ENCODE data around the gene ZNF223.

The ZNF223 gene

DNA sequence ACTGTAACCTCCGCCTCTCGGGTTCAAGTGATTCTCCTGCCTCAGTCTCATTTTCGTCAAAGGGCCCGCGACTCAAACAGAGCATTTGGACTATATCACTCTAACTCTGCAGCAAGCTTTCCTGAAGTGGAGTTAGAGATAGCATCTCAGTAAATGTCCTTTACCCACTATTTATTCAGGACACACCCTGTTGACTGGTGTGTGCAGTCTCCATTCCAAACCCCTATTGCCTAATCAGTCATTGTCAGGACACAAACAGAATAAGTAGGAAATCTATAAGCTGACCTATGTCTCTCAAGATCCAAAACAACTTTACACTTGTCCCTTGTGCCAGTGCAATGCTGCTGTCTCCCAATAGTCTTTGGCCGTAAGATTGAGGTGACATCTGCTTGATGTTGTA is 25.2 kb upstream of the ZNF223 start:
- peaks cover 22% of the 10 kb centered on the region for H3K79me1 ChIP-seq (replicated peaks; ENCODE audit: low read length, poor library complexity, severe bottlenecking)
- H3K4ac ChIP-seq (ENCODE audit: low read depth in 1 of 2, low read length in 2 of 2), result no peak overlapping the region
- no peak overlapping the region for H2BK5ac ChIP-seq (ENCODE audit: low read depth, low read length, poor library complexity, severe bottlenecking)
- H3K4me2 ChIP-seq (ENCODE audit: low read length, poor library complexity, severe bottlenecking), result no peak overlapping the region
- H4K91ac ChIP-seq (ENCODE audit: low read length), result no peak overlapping the region
- H3K27me3 ChIP-seq (ENCODE audit: control insufficient read depth in 1 of 2, insufficient read depth in 1 of 2, low read length in 2 of 2), result no peaks in the 10 kb centered on the region
- no peak overlapping the region for H3K27ac ChIP-seq (ENCODE audit: low read length, poor library complexity, severe bottlenecking)
- H2BK15ac ChIP-seq (ENCODE audit: low read depth, poor library complexity, severe bottlenecking), result no peak overlapping the region
- H2BK120ac ChIP-seq (ENCODE audit: low read depth, low read length), result no peak overlapping the region
- H2BK12ac ChIP-seq (ENCODE audit: low read length in 2 of 2), result no peak overlapping the region
- no peak overlapping the region for H3K18ac ChIP-seq (ENCODE audit: low read depth in 1 of 2, low read length in 2 of 2)
- H3K9me3 ChIP-seq (ENCODE audit: control insufficient read depth, low read length), result peaks cover 40% of the 10 kb centered on the region
- H4K8ac ChIP-seq (ENCODE audit: low read length), result no peak overlapping the region
- H3K4me1 ChIP-seq (ENCODE audit: control insufficient read depth, insufficient read depth, low read depth, low read length), result peaks cover 1% of the 10 kb centered on the region
- no peak overlapping the region for H3K14ac ChIP-seq (ENCODE audit: low read length in 2 of 2)
- WGBS, result over 99% methylated on average over 6 of the region's 6 CpGs
- no peak overlapping the region for H2AK5ac ChIP-seq (ENCODE audit: low read length, severe bottlenecking)
- H3K23ac ChIP-seq (ENCODE audit: low read length in 2 of 2), result no peak overlapping the region
- no peak for DNase-seq
- no peak overlapping the region for H3K4me3 ChIP-seq (ENCODE audit: insufficient read depth in 1 of 2, low read depth in 1 of 2, low read length in 2 of 2)
- peaks cover 22 to 50% of the 10 kb centered on the region in 2 experiments for H3K36me3 ChIP-seq (ENCODE audit: control insufficient read depth in 1 of 2, insufficient read depth in 2 of 2, low read depth in 1 of 2, low read length in 2 of 2)
- no peak overlapping the region for H2AFZ ChIP-seq (ENCODE audit: low read depth, low read length)
- H3K9ac ChIP-seq (ENCODE audit: low read length), result no peak overlapping the region

DNA sequence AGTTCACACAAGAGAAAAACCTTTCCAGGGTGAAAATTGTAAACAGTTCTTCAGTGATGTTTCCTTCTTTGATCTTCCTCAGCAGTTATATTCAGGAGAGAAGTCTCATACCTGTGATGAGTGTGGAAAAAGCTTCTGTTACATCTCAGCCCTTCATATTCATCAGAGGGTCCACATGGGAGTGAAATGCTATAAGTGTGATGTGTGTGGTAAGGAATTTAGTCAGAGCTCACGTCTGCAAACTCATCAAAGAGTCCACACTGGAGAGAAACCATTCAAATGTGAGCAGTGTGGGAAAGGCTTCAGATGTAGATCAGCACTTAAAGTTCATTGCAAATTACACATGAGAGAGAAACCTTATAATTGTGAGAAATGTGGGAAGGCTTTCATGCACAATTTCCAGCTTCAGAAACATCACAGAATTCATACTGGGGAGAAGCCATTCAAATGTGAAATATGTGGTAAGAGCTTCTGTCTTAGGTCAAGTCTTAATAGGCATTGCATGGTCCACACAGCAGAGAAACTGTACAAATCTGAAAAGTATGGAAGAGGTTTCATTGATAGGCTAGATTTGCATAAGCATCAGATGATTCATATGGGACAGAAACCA is 19.7 kb upstream of the ZNF223 start:
- no peak overlapping the region for H2AK5ac ChIP-seq (ENCODE audit: low read length, severe bottlenecking)
- H4K91ac ChIP-seq (ENCODE audit: low read length), result no peak overlapping the region
- no peaks in the 10 kb centered on the region for H3K27me3 ChIP-seq (ENCODE audit: control insufficient read depth in 1 of 2, insufficient read depth in 1 of 2, low read length in 2 of 2)
- no peak overlapping the region for H3K14ac ChIP-seq (ENCODE audit: low read length in 2 of 2)
- H2BK12ac ChIP-seq (ENCODE audit: low read length in 2 of 2), result no peak overlapping the region
- no peaks in the 10 kb centered on the region for H3K4me1 ChIP-seq (ENCODE audit: control insufficient read depth, insufficient read depth, low read depth, low read length)
- H3K18ac ChIP-seq (ENCODE audit: low read depth in 1 of 2, low read length in 2 of 2), result no peak overlapping the region
- H2AFZ ChIP-seq (ENCODE audit: low read depth, low read length), result no peak overlapping the region
- no peak overlapping the region for H2BK120ac ChIP-seq (ENCODE audit: low read depth, low read length)
- WGBS, result 100% methylated on average over 1 of the region's 1 CpG
- H3K27ac ChIP-seq (ENCODE audit: low read length, poor library complexity, severe bottlenecking), result no peak overlapping the region
- DNase-seq, result no peak
- H4K8ac ChIP-seq (ENCODE audit: low read length), result no peak overlapping the region
- no peak overlapping the region for H3K4me2 ChIP-seq (ENCODE audit: low read length, poor library complexity, severe bottlenecking)
- H2BK15ac ChIP-seq (ENCODE audit: low read depth, poor library complexity, severe bottlenecking), result no peak overlapping the region
- no peak overlapping the region for H3K9ac ChIP-seq (ENCODE audit: low read length)
- peak overlapping the region in 1 of 2 experiments; percentile 55 for H3K4me3 ChIP-seq (ENCODE audit: insufficient read depth in 1 of 2, low read depth in 1 of 2, low read length in 2 of 2)
- H3K23ac ChIP-seq (ENCODE audit: low read length in 2 of 2), result no peak overlapping the region
- peaks cover 19 to 60% of the 10 kb centered on the region in 2 experiments for H3K36me3 ChIP-seq (ENCODE audit: control insufficient read depth in 1 of 2, insufficient read depth in 2 of 2, low read depth in 1 of 2, low read length in 2 of 2)
- no peak overlapping the region for H3K4ac ChIP-seq (ENCODE audit: low read depth in 1 of 2, low read length in 2 of 2)
- H2BK5ac ChIP-seq (ENCODE audit: low read depth, low read length, poor library complexity, severe bottlenecking), result no peak overlapping the region
- H3K79me1 ChIP-seq (replicated peaks; ENCODE audit: low read length, poor library complexity, severe bottlenecking), result peaks cover 7% of the 10 kb centered on the region
- H3K9me3 ChIP-seq (ENCODE audit: control insufficient read depth, low read length), result peaks cover 86% of the 10 kb centered on the region

DNA sequence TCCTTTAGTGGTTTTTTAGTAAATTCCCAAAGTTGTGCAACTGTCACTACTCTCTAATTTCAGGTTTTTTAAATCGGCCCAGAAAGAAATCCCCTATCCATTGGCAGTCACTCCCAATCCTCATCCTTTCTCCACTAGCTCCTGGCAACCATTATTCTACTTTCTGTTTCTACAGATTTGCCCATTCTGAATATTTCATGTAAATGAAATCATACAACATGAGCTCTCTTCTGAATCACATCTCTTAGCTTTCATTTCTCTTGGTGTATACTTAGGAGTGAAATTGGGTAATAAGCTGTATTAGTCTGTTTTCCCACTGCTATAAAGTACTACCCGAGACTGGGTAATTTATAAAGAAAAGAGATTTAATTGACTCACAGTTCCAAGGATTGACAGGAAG is 9.7 kb upstream of the ZNF223 start:
- Histone ChIP-seq H2BK12ac (ENCODE audit: low read length in 2 of 2) (no peak overlapping the region), H2BK15ac (ENCODE audit: low read depth, poor library complexity, severe bottlenecking) (no peak overlapping the region), H3K18ac (ENCODE audit: low read depth in 1 of 2, low read length in 2 of 2) (no peak overlapping the region), H3K4me1 (ENCODE audit: control insufficient read depth, insufficient read depth, low read depth, low read length) (no peaks in the 10 kb centered on the region), H2AFZ (ENCODE audit: low read depth, low read length) (no peak overlapping the region), H2BK120ac (ENCODE audit: low read depth, low read length) (no peak overlapping the region), H3K14ac (ENCODE audit: low read length in 2 of 2) (no peak overlapping the region), H3K27me3 (ENCODE audit: control insufficient read depth in 1 of 2, insufficient read depth in 1 of 2, low read length in 2 of 2) (no peaks in the 10 kb centered on the region), H4K91ac (ENCODE audit: low read length) (no peak overlapping the region), H3K4me3 (ENCODE audit: insufficient read depth in 1 of 2, low read depth in 1 of 2, low read length in 2 of 2) (no peak overlapping the region), H3K9ac (ENCODE audit: low read length) (no peak overlapping the region), H3K4ac (ENCODE audit: low read depth in 1 of 2, low read length in 2 of 2) (no peak overlapping the region), H4K8ac (ENCODE audit: low read length) (no peak overlapping the region), H3K4me2 (ENCODE audit: low read length, poor library complexity, severe bottlenecking) (no peak overlapping the region), H3K23ac (ENCODE audit: low read length in 2 of 2) (no peak overlapping the region), H2AK5ac (ENCODE audit: low read length, severe bottlenecking) (no peak overlapping the region), H3K27ac (ENCODE audit: low read length, poor library complexity, severe bottlenecking) (no peak overlapping the region), H3K36me3 (ENCODE audit: control insufficient read depth in 1 of 2, insufficient read depth in 2 of 2, low read depth in 1 of 2, low read length in 2 of 2) (no peaks in the 10 kb centered on the region), H2BK5ac (ENCODE audit: low read depth, low read length, poor library complexity, severe bottlenecking) (no peak overlapping the region), H3K79me1 (replicated peaks; ENCODE audit: low read length, poor library complexity, severe bottlenecking) (no peaks in the 10 kb centered on the region), H3K9me3 (ENCODE audit: control insufficient read depth, low read length) (peaks cover 33% of the 10 kb centered on the region)
- WGBS, result 72% methylated on average over 2 of the region's 2 CpGs
- no peak for DNase-seq

DNA sequence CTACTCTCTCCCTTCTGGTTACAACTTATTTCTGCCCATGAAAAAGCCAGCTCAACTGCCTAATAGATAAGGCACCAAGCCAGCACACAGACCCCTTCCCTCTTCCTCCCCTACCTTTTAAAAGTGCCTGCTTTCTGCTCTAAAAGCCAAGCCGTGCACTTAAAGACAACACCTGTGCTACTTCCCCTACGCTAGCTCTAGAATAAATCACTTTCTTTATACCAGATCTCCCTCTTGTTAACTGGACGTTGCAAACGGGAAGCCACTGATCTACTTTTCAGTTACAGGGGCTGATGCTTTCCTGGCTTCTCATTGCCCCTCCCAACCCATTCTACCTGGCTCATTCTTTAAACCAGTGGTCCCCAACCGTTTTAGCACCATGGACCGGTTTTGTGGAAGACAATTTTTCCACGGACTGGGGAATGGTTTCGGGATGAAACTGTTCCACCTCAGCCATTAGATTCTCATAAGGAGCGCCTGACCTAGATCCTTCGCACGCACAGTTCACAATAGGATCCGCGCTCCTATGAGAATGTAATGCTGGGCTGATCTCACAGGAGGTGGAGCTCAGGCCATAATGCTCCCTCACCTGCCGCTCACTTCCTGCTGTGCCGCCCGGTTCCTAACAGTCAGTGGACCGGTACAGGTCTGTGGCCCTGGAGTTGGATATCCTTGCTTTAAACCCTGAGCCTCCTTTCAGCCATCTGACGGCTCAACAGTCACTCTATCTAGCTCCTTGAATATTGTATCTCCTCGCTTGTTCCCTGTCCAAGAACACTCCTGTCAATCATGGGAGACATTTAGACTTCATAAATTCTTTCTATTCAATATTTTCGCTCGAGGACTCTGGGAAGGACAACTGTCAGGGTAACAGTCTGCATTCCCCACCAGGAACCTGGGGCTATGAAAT is 841 bp upstream of the ZNF223 start:
- H3K9me3 ChIP-seq (ENCODE audit: control insufficient read depth, low read length), result peaks cover 14% of the 10 kb centered on the region
- 50% methylated on average over 21 of the region's 21 CpGs for WGBS

More for the DNA sequence above, 841 bp upstream of the ZNF223 start:
- Histone ChIP-seq H2BK12ac (ENCODE audit: low read length in 2 of 2) (no peak overlapping the region), H3K4me1 (ENCODE audit: control insufficient read depth, insufficient read depth, low read depth, low read length) (peaks cover 1% of the 10 kb centered on the region), H3K18ac (ENCODE audit: low read depth in 1 of 2, low read length in 2 of 2) (peak overlapping the region in 1 of 2 experiments; percentile 11), H2AFZ (ENCODE audit: low read depth, low read length) (peak overlapping the region; percentile 98), H3K4me3 (ENCODE audit: insufficient read depth in 1 of 2, low read depth in 1 of 2, low read length in 2 of 2) (peak overlapping the region; percentile 50 to 95), H2BK120ac (ENCODE audit: low read depth, low read length) (no peak overlapping the region), H2BK15ac (ENCODE audit: low read depth, poor library complexity, severe bottlenecking) (no peak overlapping the region), H3K23ac (ENCODE audit: low read length in 2 of 2) (no peak overlapping the region), H3K27ac (ENCODE audit: low read length, poor library complexity, severe bottlenecking) (no peak overlapping the region), H3K4ac (ENCODE audit: low read depth in 1 of 2, low read length in 2 of 2) (peak overlapping the region in 1 of 2 experiments; percentile 44), H3K36me3 (ENCODE audit: control insufficient read depth in 1 of 2, insufficient read depth in 2 of 2, low read depth in 1 of 2, low read length in 2 of 2) (peaks cover 7 to 13% of the 10 kb centered on the region in 2 experiments), H4K8ac (ENCODE audit: low read length) (peak overlapping the region; percentile 95), H3K79me1 (replicated peaks; ENCODE audit: low read length, poor library complexity, severe bottlenecking) (peaks cover 22% of the 10 kb centered on the region), H2AK5ac (ENCODE audit: low read length, severe bottlenecking) (no peak overlapping the region), H3K14ac (ENCODE audit: low read length in 2 of 2) (peak overlapping the region in 1 of 2 experiments; percentile 64), H4K91ac (ENCODE audit: low read length) (no peak overlapping the region), H3K4me2 (ENCODE audit: low read length, poor library complexity, severe bottlenecking) (peak overlapping the region; percentile 86), H2BK5ac (ENCODE audit: low read depth, low read length, poor library complexity, severe bottlenecking) (no peak overlapping the region), H3K9ac (ENCODE audit: low read length) (peak overlapping the region; percentile 95), H3K27me3 (ENCODE audit: control insufficient read depth in 1 of 2, insufficient read depth in 1 of 2, low read length in 2 of 2) (peaks cover 0 to 8% of the 10 kb centered on the region in 2 experiments)
- peak; percentile 17 for DNase-seq

Measured in mesenchymal stem cell (in vitro differentiated cells and primary cell).